ENCODE measurements around the gene PDGFRB. TPM values are rescaled to one million over a fixed set of nuclear protein-coding genes. Genes with fewer than 3 reads are reported as not detected.
A peak's percentile ranks its signal among the peaks of the same experiment; 100 is the strongest.

PDGFRB gene
- polyA plus RNA-seq, 3 donors = 0.04 to 0.99 (median 0.20) TPM

DNA sequence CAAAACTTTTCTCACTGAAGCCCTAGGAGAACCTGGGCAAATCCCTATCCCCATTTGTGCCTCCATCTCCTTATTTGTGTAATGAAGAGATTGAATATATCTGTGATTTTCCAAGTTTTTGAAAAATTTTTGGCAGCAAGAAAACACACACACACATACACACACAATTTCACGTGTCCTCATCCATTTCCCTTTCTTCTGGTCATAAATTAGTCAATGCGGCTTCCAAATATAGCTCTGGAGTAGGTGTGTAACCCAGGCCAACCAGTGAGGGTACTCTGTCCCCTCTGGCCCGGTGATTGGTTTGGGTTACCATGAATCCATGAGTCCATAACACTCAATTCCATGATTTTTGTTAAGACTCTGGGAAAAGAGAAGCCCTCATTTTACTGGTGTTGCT, 82.0 kb downstream of the PDGFRB start:
- WGBS (ENCODE audit: insufficient coverage) = 100% methylated on average over 1 of the region's 3 CpGs
- H4K20me1 ChIP-seq (ENCODE audit: insufficient read depth, low read length) = peaks cover 99% of the 10 kb centered on the region
- no peak for TF ChIP-seq CTCF (IDR thresholded peaks at IDR 0.05)
- H3K9me3 Mint-ChIP-seq = no peaks in the 10 kb centered on the region
- peak overlapping the region in 1 of 2 donors; percentile 28 for H3K27ac ChIP-seq (ENCODE audit: low read depth in 1 of 2, low read length in 2 of 2)
- H3K9ac ChIP-seq (ENCODE audit: insufficient read depth, low read length, poor library complexity, severe bottlenecking) = no peak overlapping the region
- H3K4me2 ChIP-seq (replicated peaks; ENCODE audit: extremely low read depth, low read length, poor library complexity, severe bottlenecking) = no peak overlapping the region
- no peaks in the 10 kb centered on the region for H3K9me3 ChIP-seq (replicated peaks in 1 of 2; ENCODE audit: control insufficient read depth in 1 of 2, insufficient read depth in 1 of 2, low read length in 2 of 2)
- H3K4me3 Mint-ChIP-seq = no peak overlapping the region
- H3K27me3 ChIP-seq (ENCODE audit: control insufficient read depth in 2 of 2, insufficient read depth in 2 of 2, low read length in 2 of 2) = no peaks in the 10 kb centered on the region
- H3K4me1 ChIP-seq (ENCODE audit: control insufficient read depth in 1 of 2, insufficient read depth in 2 of 2, low read length in 2 of 2) = peaks cover 7 to 9% of the 10 kb centered on the region in 2 donors
- H2AFZ ChIP-seq (ENCODE audit: insufficient read depth, low read depth, low read length, poor library complexity, severe bottlenecking) = no peak overlapping the region
- peaks cover 14% of the 10 kb centered on the region for H3K4me1 Mint-ChIP-seq
- peaks cover 99% of the 10 kb centered on the region in 2 donors for H3K36me3 ChIP-seq (replicated peaks in 1 of 2; ENCODE audit: control insufficient read depth in 1 of 2, insufficient read depth in 2 of 2, low read length in 2 of 2)
- no peak overlapping the region for H3K27ac Mint-ChIP-seq
- H3K36me3 Mint-ChIP-seq = peaks cover 0 to 29% of the 10 kb centered on the region in 2 donors
- H3K27me3 Mint-ChIP-seq (ENCODE audit: low read depth in 3 of 3) = peaks cover 0 to 7% (median 0%) of the 10 kb centered on the region in 3 donors
- no peak overlapping the region for H3K4me3 ChIP-seq (replicated peaks in 1 of 3; ENCODE audit: low read depth in 2 of 3, low read length in 3 of 3)
- DNase-seq = no peak
- intact Hi-C loops (cut with micrococcal nuclease) = no loop called here
- peaks cover 60% of the 10 kb centered on the region for H3K79me2 ChIP-seq (ENCODE audit: insufficient read depth, low read length)

GRCh38 chr5:150073086-150073625, 82.5 kb downstream of the PDGFRB start:
- H3K27ac Mint-ChIP-seq = peak overlapping the region in 6 of 7 donors; percentile 18 to 75 (median 58)
- H3K27me3 ChIP-seq (ENCODE audit: control insufficient read depth in 2 of 2, insufficient read depth in 2 of 2, low read length in 2 of 2) = no peaks in the 10 kb centered on the region
- H3K9me3 ChIP-seq (replicated peaks in 1 of 2; ENCODE audit: control insufficient read depth in 1 of 2, insufficient read depth in 1 of 2, low read length in 2 of 2) = no peaks in the 10 kb centered on the region
- H2AFZ ChIP-seq (ENCODE audit: insufficient read depth, low read depth, low read length, poor library complexity, severe bottlenecking) = no peak overlapping the region
- 100% methylated on average over 4 of the region's 5 CpGs for WGBS (ENCODE audit: insufficient coverage)
- peaks cover 0 to 2% (median 0%) of the 10 kb centered on the region in 3 donors for H3K27me3 Mint-ChIP-seq (ENCODE audit: low read depth in 3 of 3)
- H3K4me2 ChIP-seq (replicated peaks; ENCODE audit: extremely low read depth, low read length, poor library complexity, severe bottlenecking) = no peak overlapping the region
- peaks cover 0 to 32% of the 10 kb centered on the region in 2 donors for H3K36me3 Mint-ChIP-seq
- H4K20me1 ChIP-seq (ENCODE audit: insufficient read depth, low read length) = peaks cover 99% of the 10 kb centered on the region
- peaks cover 14% of the 10 kb centered on the region for H3K4me1 Mint-ChIP-seq
- H3K27ac ChIP-seq (ENCODE audit: low read depth in 1 of 2, low read length in 2 of 2) = no peak overlapping the region
- H3K9ac ChIP-seq (ENCODE audit: insufficient read depth, low read length, poor library complexity, severe bottlenecking) = no peak overlapping the region
- peaks cover 13 to 14% of the 10 kb centered on the region in 2 donors for H3K4me1 ChIP-seq (ENCODE audit: control insufficient read depth in 1 of 2, insufficient read depth in 2 of 2, low read length in 2 of 2)
- TF ChIP-seq CTCF (IDR thresholded peaks at IDR 0.05) = no peak
- no peak overlapping the region for H3K4me3 ChIP-seq (replicated peaks in 1 of 3; ENCODE audit: low read depth in 2 of 3, low read length in 3 of 3)
- intact Hi-C loops (cut with micrococcal nuclease) = no loop called here
- H3K4me3 Mint-ChIP-seq = no peak overlapping the region
- peaks cover 99% of the 10 kb centered on the region in 2 donors for H3K36me3 ChIP-seq (replicated peaks in 1 of 2; ENCODE audit: control insufficient read depth in 1 of 2, insufficient read depth in 2 of 2, low read length in 2 of 2)
- H3K79me2 ChIP-seq (ENCODE audit: insufficient read depth, low read length) = peaks cover 55% of the 10 kb centered on the region
- no peaks in the 10 kb centered on the region for H3K9me3 Mint-ChIP-seq
- no peak for DNase-seq
